NCI-H128 (cell line): Measurements from ENCODE around the gene MYO15A.

Source experiments
- DNase-seq: peaks from one replicate; lab custom pipeline; 2025; ENCODE audit not compliant: unreplicated experiment; lab: John Stamatoyannopoulos, UW

Gene MYO15A

DNA sequence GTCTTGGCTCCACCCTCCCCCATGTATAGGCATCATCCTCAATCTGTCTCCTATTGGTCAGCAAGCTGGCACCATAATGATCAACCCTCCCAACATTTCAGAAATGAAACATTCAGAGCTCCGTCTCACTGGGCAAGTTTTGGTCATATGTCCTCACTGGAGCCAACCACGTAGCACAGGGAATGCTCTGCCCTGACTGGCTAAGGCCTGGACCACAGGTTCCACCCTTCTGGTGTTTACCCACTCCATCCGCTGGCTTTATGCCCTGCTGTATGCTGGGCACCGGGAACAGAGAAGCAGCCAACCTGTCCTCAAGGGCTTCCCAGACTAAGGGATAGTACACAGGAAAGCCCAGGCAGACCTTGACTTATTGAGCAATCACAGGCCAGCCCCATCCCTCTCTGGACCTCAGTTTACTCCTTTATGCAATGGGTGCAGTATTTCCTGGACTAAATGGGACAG lies 20.5 kb downstream of the MYO15A start:
- no peak for DNase-seq

DNA sequence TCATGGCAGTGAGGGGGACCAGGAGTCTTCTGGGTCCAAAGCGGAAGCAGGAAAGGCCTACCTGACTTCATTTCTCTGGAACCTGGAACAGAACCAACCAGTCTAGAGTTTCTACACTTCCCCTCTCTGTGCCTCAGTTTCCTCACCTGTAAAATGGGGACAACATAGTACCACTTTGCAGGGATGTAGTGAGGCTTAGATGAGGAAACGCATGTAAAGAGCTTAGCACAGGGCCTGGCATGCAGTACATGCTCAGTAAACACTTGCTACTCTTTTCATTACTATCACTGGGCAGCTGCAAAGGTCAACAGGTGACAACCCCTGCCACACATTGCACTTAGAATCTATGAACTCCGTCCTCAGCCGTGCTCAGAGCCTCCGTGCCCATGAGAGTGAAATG lies 24.2 kb downstream of the MYO15A start:
- DNase-seq, result no peak

DNA sequence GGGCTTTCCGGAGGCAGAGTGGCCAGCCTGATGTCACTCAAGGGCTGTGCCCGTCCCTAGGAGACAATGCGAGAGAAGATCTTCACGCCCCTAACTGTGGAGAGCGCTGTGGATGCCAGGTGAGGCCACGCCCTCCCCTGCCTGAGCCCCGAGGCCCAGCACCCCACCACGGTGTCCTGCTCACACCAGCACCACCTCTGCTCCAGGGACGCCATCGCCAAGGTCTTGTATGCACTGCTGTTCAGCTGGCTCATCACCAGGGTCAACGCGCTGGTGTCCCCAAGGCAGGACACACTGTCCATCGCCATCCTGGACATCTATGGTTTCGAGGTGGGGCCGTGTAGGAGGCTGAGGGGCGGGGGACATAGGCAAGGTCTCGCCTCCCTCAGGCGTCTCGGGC lies 27.8 kb downstream of the MYO15A start:
- no peak for DNase-seq

GRCh38 chr17:18138065-18138749 lies 29.7 kb downstream of the MYO15A start:
- DNase-seq, result no peak

DNA sequence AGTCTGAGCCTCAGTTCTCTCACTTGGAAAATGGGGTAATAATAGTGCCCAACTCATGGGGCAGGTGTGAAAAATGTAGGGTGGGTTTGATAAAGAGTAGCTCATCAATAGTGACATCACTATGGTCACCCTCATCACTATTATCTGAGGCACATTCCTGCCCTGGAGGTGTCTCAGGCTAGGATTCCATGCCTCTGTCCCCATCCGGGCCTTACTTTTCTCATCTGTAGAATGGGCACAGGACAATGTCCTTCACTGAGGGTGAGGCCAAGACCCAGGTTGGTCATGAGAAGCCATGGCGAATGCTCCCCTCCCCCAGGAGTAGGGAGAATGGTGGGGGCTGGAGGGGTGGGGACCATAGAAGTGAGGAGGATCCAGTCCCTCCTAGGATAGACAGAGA lies 30.5 kb downstream of the MYO15A start:
- no peak for DNase-seq

DNA sequence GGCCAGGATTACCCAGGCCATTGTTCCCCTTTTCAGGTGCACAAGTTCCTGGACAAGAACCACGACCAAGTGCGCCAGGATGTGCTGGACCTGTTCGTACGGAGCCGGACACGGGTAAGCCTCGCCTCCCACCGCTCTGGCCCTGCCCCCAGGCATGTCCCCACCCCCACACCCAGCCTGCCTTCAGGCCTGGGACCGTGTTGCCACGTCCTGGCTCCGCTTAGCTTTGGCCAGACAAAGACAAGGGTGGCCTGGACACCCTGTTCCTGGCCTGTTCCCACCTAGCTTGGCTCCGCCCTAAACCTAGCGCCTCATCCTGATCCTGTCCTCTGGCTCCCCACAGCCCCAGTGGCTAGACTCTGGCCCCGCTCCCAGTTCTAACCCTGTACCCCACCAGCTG lies 30.9 kb downstream of the MYO15A start:
- DNase-seq, result no peak

DNA sequence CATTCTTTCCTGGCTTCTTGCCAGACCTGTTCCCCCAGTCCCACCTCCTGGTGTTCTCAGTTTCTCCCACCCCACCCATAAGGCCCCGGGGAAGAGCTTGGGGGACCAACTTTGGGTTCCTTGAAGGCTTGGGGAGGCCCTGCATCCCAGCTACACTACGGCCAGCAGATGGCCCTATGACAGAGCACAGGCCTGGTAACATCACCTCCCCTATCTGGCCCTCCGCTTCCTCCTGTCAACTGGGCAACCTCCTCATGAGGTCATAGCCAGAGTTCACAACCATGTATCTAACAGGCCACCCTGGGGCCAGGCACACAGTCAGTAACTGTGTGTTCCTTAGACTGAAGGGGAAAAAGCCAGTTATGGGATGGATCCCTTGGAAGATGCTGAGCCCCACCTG lies 31.4 kb downstream of the MYO15A start:
- no peak for DNase-seq

DNA sequence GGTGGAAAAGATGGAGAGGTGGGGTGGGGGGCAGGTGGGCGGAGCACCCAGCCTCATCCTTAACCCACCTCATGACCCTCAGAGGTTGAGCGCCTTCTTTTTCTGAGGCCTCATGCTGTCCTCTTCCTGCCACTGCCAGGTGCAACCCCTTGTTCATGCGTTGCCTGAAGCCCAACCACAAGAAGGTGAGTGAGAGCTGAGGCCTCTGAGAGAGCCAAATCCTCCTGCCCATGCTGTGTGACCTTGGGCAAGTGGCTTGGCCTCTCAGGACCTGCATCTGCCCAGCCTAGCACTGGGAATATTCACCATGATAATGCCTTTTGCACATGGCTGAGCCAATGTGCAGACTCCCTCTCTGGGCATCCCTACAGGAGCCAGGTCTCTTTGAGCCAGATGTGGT lies 32.1 kb downstream of the MYO15A start:
- no peak for DNase-seq

GRCh38 chr17:18141210-18141803 lies 32.8 kb downstream of the MYO15A start:
- DNase-seq, result peak; percentile 33

DNA sequence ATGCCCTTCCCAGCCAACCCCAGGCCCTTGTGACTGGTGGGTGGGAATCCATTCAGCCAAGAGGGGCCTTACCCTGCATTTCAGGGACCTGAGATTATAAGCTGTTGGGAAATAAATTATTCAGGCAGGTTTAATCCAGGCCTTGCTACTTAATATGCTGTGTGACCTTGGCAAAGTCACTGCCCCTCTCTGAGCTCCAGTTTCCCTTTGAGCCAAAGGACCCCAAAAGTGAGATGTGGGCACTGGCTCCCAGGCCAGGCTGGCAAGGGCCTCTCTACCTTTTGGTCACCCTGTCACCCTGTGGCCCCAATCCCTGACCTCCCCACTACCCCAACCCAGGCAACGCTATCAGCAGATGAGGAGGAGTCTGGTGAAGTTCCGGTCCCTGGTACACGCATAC lies 33.9 kb downstream of the MYO15A start:
- DNase-seq, result no peak

- no peak for DNase-seq
Measured at GRCh38 chr17:18143044-18143936, 34.7 kb downstream of the MYO15A start.

DNA sequence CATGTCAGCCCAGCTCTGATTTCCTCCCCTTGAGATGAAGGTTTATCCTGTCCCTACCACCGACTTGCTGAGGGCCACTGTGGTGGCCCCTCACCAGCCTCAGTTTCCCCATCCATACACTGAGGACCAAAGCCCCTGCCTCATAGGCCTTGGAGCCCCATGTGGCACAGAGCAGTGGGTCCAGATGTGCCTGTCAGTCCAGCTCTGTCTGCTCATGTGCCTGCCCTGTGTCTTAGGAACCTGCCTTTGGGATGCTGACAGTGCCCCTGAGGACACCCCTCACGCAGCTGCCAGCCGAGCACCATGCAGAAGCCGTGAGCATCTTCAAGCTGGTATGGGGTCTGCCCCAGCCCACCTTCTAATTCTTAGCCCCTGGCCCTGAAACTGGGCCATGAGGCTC lies 35.7 kb downstream of the MYO15A start:
- DNase-seq, result no peak

- DNase-seq, result no peak
Measured at GRCh38 chr17:18144855-18145254, 36.3 kb downstream of the MYO15A start.

GRCh38 chr17:18145811-18146210 lies 37.3 kb downstream of the MYO15A start:
- DNase-seq, result no peak

DNA sequence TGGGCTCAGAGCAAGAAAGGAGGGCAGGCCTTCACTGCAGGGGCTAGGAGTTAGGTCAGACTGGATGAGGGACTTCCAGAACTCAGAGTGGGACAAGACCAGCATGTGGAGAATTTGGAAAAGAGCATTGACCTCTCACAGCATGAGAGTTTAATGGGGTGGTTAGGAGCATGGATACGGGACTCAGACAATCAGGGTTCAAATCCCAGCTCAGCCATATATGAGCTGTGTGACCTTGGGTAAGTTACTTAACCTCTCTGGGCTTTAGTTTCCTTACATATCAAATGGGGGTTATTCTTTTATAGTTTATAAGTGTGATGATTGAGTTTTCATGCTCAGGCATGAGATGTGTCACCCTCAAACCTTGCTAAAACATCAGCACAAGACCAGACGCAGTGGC lies 37.7 kb downstream of the MYO15A start:
- no peak for DNase-seq

- DNase-seq, result no peak
Measured at GRCh38 chr17:18146980-18147379, 38.4 kb downstream of the MYO15A start.

DNA sequence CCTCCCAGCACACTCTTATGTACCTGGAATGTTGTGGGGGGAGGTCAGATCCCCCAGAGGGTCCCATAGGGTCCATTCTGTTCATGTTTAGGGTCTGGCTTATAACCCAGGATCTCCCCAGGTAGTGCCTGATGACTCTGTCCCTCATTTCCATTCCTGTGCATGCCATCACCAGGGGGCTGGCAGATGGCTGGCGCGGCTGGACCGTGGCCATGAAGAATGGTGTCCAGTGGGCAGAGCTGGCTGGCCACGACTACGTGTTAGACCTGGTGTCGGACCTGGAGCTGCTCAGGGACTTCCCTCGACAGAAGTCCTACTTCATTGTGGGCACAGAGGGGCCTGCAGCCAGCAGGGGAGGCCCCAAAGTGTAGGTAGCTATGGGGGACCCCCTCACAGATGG lies 40.0 kb downstream of the MYO15A start:
- no peak for DNase-seq

DNA sequence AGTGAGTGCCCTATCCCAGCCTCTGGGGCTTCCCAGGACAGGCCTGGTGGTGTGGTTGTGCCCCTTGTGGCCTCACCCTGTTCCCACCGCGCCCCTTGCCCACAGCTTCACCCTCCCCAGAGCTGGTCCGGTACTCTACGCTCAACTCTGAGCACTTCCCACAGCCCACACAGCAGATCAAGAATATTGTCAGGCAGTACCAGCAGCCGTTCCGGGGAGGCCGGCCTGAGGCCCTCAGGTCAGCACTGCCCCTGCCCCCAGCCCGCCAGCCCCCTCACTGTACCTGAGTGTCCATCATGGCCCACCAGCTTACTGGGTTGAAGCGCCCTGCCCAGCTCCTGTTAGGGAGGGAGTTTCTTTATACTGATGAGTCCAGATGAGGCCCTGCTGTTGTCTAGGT lies 42.7 kb downstream of the MYO15A start:
- DNase-seq, result no peak

DNA sequence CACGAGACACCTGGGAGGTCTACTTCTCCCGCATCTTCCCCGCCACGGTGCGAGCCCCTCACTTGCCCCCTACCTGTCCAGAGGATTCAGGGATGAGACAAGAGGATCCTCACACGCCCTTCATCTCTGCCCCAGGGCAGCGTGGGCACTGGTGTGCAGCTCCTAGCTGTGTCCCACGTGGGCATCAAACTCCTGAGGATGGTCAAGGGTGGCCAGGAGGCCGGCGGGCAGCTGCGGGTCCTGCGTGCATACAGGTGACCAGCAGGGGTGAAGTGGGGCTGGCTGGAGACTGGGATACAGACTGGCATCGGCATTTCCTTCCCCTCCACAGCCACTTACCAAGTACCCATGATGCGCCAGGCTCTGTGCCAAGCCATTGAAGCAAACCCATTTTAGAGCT lies 46.6 kb downstream of the MYO15A start:
- no peak for DNase-seq

GRCh38 chr17:18156171-18156975 lies 47.8 kb downstream of the MYO15A start:
- no peak for DNase-seq

GRCh38 chr17:18156976-18157280 lies 48.4 kb downstream of the MYO15A start:
- DNase-seq, result no peak
